Keratinocyte (primary cell): ENCODE measurements around the gene AGAP1. TPM values are rescaled to one million over a fixed set of nuclear protein-coding genes. Genes with fewer than 3 reads are reported as not detected.

ENCODE experiments used
- DNase-seq: peaks from one replicate; pipeline ENCODE4 v3.0.0-alpha.2; 2011; ENCODE audit warnings: low read depth, missing footprints, low spot score
- FAIRE-seq: peaks from 2 replicates; lab custom pipeline; 2011; peaks lifted over from hg19 to GRCh38; lab: Jason Lieb, UNC
- H2AFZ ChIP-seq: 2 replicates; pipeline ENCODE4 v1.6.0; 2012; ENCODE audit warnings: low read length, control low read depth, inconsistent platforms; ENCODE audit not compliant: control insufficient read depth
- H3K27ac ChIP-seq: 2 replicates; pipeline ENCODE4 v1.5.1; 2011; ENCODE audit warnings: low read length; ENCODE audit not compliant: control insufficient read depth, insufficient read depth
- H3K27me3 ChIP-seq: 3 replicates; pipeline ENCODE4 v1.6.0; 2011; ENCODE audit warnings: low read length; ENCODE audit not compliant: control insufficient read depth, insufficient read depth; ENCODE audit errors: extremely low read depth
- H3K36me3 ChIP-seq, 2 experiments: 2 replicates in 1 of 2; 3 replicates in 1 of 2; pipeline ENCODE4 v1.5.1; 2011; ENCODE audit warnings: low read length in 2 of 2, mild to moderate bottlenecking in 1 of 2; ENCODE audit not compliant: control insufficient read depth in 2 of 2, insufficient read depth in 2 of 2; ENCODE audit errors: extremely low read depth in 1 of 2
- H3K4me1 ChIP-seq: 3 replicates; pipeline ENCODE4 v1.5.1; 2011; ENCODE audit warnings: low read length; ENCODE audit not compliant: control insufficient read depth, insufficient read depth; ENCODE audit errors: extremely low read depth
- H3K4me2 ChIP-seq: 3 replicates; pipeline ENCODE4 v1.6.0; 2011; ENCODE audit warnings: low read depth, low read length; ENCODE audit not compliant: control insufficient read depth, insufficient read depth; ENCODE audit errors: extremely low read depth
- H3K4me3 ChIP-seq, 3 experiments: fragments of 200-600 bp in 1 of 3; sonication (generic) in 1 of 3; 2 replicates in 2 of 3; 3 replicates in 1 of 3; pipeline ENCODE4 v1.5.1; 2011 to 2016; ENCODE audit warnings: low read length in 3 of 3, mild to moderate bottlenecking in 3 of 3, control low read depth in 2 of 3, inconsistent platforms in 1 of 3, low read depth in 1 of 3, mixed read lengths in 1 of 3, mixed run types in 1 of 3, moderate library complexity in 1 of 3; ENCODE audit not compliant: control insufficient read depth in 2 of 3, insufficient read depth in 2 of 3; ENCODE audit errors: extremely low read depth in 1 of 3
- H3K79me2 ChIP-seq: 2 replicates; pipeline ENCODE4 v1.6.0; 2012; ENCODE audit warnings: low read length; ENCODE audit not compliant: control insufficient read depth, insufficient read depth
- H3K9ac ChIP-seq: 3 replicates; pipeline ENCODE4 v1.6.0; 2011; ENCODE audit warnings: low read length; ENCODE audit not compliant: control insufficient read depth, insufficient read depth; ENCODE audit errors: extremely low read depth
- H3K9me1 ChIP-seq: 3 replicates; pipeline ENCODE4 v1.6.0; 2011; ENCODE audit warnings: low read length; ENCODE audit not compliant: control insufficient read depth, insufficient read depth; ENCODE audit errors: extremely low read depth
- H3K9me3 ChIP-seq: 2 replicates; pipeline ENCODE4 v1.5.1; 2012; ENCODE audit warnings: low read depth, low read length; ENCODE audit not compliant: control insufficient read depth
- H4K20me1 ChIP-seq: 3 replicates; pipeline ENCODE4 v1.6.0; 2011; ENCODE audit warnings: low read length; ENCODE audit not compliant: control insufficient read depth, insufficient read depth; ENCODE audit errors: extremely low read depth
- CTCF ChIP-seq, 3 experiments: IDR thresholded peaks in 1 of 3; conservative IDR thresholded peaks in 1 of 3; optimal IDR thresholded peaks in 1 of 3; 2 replicates in 2 of 3; 3 replicates in 1 of 3; pipeline versions ENCODE3 to v1.5.1; 2011; ENCODE audit warnings: low read length in 3 of 3, mild to moderate bottlenecking in 3 of 3, moderate library complexity in 2 of 3, control low read depth in 1 of 3, inconsistent platforms in 1 of 3; ENCODE audit not compliant: insufficient read depth in 2 of 3; ENCODE audit errors: extremely low read depth in 1 of 3
- EZH2 ChIP-seq: IDR thresholded peaks from one replicate; pipeline ENCODE4 v1.6.1; 2012; ENCODE audit warnings: inconsistent platforms, mild to moderate bottlenecking, low read length, moderate library complexity
- dilution Hi-C: fragments of 300-500 bp; cut with MboI; formaldehyde crosslinking; loops from one replicate; pipeline ENCODE4 v1.7.0; 2020; ENCODE audit warnings: low sequenced_read_pairs; ENCODE audit not compliant: extremely low pct_ligation_motif_present
- polyA plus RNA-seq, 5 experiments: library from polyadenylated mRNA; depleted of rRNA in 3 of 5; stranded (reverse) in 3 of 5; stranded (forward) in 1 of 5; unstranded in 1 of 5; fragments of >200 nt; gene quantifications; 1 replicate in 1 of 5; 2 replicates in 3 of 5; 3 replicates in 1 of 5; pipeline versions ENCODE4 v1.2.1 to v1.2.3, GENCODE V29; 2011 to 2012; ENCODE audit warnings: missing spikeins in 2 of 5, low read depth in 1 of 5, low replicate concordance in 1 of 5

The AGAP1 gene
- polyA plus RNA-seq, 1 donor (not counting 4 experiments of a cell fraction or from before 2014, with no cell fraction given) = 12.6 TPM

DNA sequence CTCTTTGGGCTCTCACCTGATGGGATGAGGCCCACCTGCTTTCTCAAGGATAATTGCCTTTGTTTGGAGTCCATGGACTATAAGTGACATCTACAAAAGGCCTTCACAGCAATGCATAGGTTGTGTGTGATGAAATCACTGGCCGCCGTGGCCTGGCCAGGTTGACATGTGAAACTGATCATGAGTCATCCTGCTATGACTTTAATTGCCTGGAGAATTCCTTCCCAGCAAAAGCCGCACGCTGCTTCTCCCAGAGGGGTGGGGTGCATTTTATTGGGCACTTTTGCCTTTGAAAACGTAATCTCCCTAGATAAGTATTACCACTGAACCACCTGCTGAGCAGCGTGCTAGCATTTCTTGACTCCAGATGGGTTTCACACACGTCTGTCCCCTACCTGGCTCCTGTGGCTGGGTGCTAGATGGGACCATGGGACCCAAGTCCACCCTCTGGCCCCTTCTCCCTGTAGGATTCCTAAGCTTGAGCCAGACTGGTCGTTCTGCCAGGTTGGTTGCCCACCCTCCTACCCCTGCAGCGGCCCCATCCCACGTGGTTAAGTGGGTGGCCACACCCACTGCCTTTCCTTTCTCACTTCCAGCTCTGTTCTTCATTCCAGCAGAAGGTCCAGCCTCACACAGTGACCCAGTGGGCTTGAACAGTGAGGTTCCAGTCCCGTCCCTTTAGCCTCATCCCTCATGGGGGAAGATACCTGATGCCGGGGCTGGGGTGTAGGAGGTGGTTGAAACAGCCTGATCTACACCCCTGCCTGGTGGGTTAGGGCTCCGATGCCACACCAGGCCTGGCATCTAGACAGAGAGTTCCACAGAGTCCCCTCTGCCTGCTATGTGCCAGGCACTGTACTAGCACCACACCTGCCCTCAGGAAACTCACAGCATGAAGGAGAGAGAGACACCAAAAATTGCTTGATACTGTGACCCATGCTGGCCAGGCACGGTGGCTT is 584.7 kb downstream of the AGAP1 start:
- dilution Hi-C loops = no loop called here
- H3K4me1 ChIP-seq = peaks cover 17% of the 10 kb centered on the region
- H4K20me1 ChIP-seq = no peaks in the 10 kb centered on the region
- H3K4me2 ChIP-seq = peak overlapping the region; percentile 11
- DNase-seq (peak; percentile 11), FAIRE-seq (peak; percentile 88)
- no peaks in the 10 kb centered on the region for H3K9me3 ChIP-seq
- H3K36me3 ChIP-seq = no peaks in the 10 kb centered on the region
- no peak overlapping the region for H3K9ac ChIP-seq
- H2AFZ ChIP-seq = no peak overlapping the region
- no peaks in the 10 kb centered on the region for H3K9me1 ChIP-seq
- no peaks in the 10 kb centered on the region for H3K27me3 ChIP-seq
- TF ChIP-seq CTCF (optimal IDR thresholded peaks at IDR 0.05 in 1 of 3, IDR thresholded peaks at IDR 0.05 in 1 of 3, conservative IDR thresholded peaks at IDR 0.05 in 1 of 3; ENCODE audit: extremely low read depth in 1 of 3, insufficient read depth in 2 of 3, low read length in 3 of 3) = no peak
- H3K4me3 ChIP-seq = no peak overlapping the region
- no peak overlapping the region for H3K27ac ChIP-seq
- no peaks in the 10 kb centered on the region for H3K79me2 ChIP-seq

DNA sequence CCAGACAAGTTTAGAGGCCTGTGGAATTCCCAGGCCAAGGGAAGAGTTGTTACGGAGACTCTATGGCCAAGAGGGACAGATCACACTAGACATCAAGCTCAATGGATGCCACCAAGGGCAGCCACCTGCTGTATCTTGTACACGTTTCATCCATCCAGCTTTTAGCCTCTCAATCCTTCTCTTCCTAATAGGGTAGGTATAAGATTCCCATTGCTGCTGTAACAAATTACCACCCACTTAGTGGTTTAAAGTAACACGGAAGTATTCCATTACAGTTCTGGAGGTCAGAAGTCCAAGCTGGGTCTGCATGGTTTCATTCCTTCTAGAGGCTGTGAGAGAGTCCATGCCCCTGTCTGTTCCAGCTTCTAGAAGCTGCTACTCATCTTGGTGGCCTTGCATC is 586.6 kb downstream of the AGAP1 start:
- no peak overlapping the region for H3K4me3 ChIP-seq
- no peaks in the 10 kb centered on the region for H4K20me1 ChIP-seq
- no peaks in the 10 kb centered on the region for H3K36me3 ChIP-seq
- H2AFZ ChIP-seq = no peak overlapping the region
- H3K4me1 ChIP-seq = peaks cover 17% of the 10 kb centered on the region
- no peak overlapping the region for H3K9ac ChIP-seq
- H3K9me1 ChIP-seq = no peaks in the 10 kb centered on the region
- H3K27me3 ChIP-seq = no peaks in the 10 kb centered on the region
- no peaks in the 10 kb centered on the region for H3K9me3 ChIP-seq
- dilution Hi-C loops = no loop called here
- H3K4me2 ChIP-seq = no peak overlapping the region
- no peak overlapping the region for H3K27ac ChIP-seq
- FAIRE-seq (no peak), DNase-seq (no peak)
- H3K79me2 ChIP-seq = no peaks in the 10 kb centered on the region
- TF ChIP-seq CTCF (optimal IDR thresholded peaks at IDR 0.05 in 1 of 3, IDR thresholded peaks at IDR 0.05 in 1 of 3, conservative IDR thresholded peaks at IDR 0.05 in 1 of 3; ENCODE audit: extremely low read depth in 1 of 3, insufficient read depth in 2 of 3, low read length in 3 of 3) = no peak
- TF ChIP-seq EZH2 = no peak
